Mucosa of descending colon (tissue), 3 donors: ENCODE measurements around the gene NAMPT. TPM values are rescaled to one million over a fixed set of nuclear protein-coding genes. Genes with fewer than 3 reads are reported as not detected.

ENCODE experiments used
- ATAC-seq: fragments of 200-7000 bp; cut with Tn5 transposase; one replicate; pipeline ENCODE4 v1.9.1; 2020; ENCODE audit warnings: mild to moderate bottlenecking, moderate library complexity
- DNase-seq, 3 donors: peaks; one replicate each; pipeline ENCODE4 v3.0.0-alpha.2; 2020
- H3K36me3 ChIP-seq: fragments of 200-600 bp; one replicate; pipeline ENCODE4 v1.8.0; 2021; ENCODE audit warnings: low read depth, mild to moderate bottlenecking
- H3K4me1 ChIP-seq: fragments of 200-600 bp; one replicate; pipeline ENCODE4 v1.8.0; 2021; ENCODE audit warnings: low read depth, mild to moderate bottlenecking
- H3K4me3 ChIP-seq: fragments of 200-600 bp; one replicate; pipeline ENCODE4 v1.8.0; 2021; ENCODE audit warnings: mild to moderate bottlenecking
- H3K9me3 ChIP-seq: fragments of 200-600 bp; one replicate; pipeline ENCODE4 v1.8.0; 2021; ENCODE audit warnings: mild to moderate bottlenecking
- CTCF ChIP-seq: fragments of 200-600 bp; IDR thresholded peaks from one replicate; pipeline ENCODE4 v1.8.0; 2022; ENCODE audit warnings: antibody characterized with exemption, mild to moderate bottlenecking
- intact Hi-C, 2 donors: fragments of 100-400 bp; cut with DNase I in 1 of 2; cut with micrococcal nuclease in 1 of 2; formaldehyde crosslinking; loops; one replicate each; pipeline versions ENCODE4 v1.11.0 to v1.11.1; 2022; cut with DNase I, micrococcal nuclease
- total RNA-seq, 3 donors: library from RNA; stranded (reverse); fragmentation: NEBNext Ultra II Directional in 2 of 3; extraction: Animal tissue kit (Norgen Biotek cat#: 25700) in 2 of 3; gene quantifications; one replicate each; pipeline versions ENCODE4 v1.2.1 to v1.2.4, GENCODE V29; 2021 to 2023
- donor health status: DM: no; HTN: no; CAD: no; lungs with moderate emphysema.
- donor health status: DM: no; HTN: no; CAD: no.
- donor health status: DM: no; HTN: yes; CAD: no.

The NAMPT gene
- total RNA-seq, 3 donors from 2014 or later: 102 to 206 (median 118) TPM

- H3K9me3 ChIP-seq: peaks cover 4% of the 10 kb centered on the region
- no peaks in the 10 kb centered on the region for H3K36me3 ChIP-seq
- H3K4me1 ChIP-seq: no peaks in the 10 kb centered on the region
- ATAC-seq (peak; percentile 25), DNase-seq (no peak)
- TF ChIP-seq CTCF: no peak
- intact Hi-C loops: no loop called here
- H3K4me3 ChIP-seq: no peak overlapping the region
These were observed 36.9 kb downstream of the NAMPT start for GRCh38 chr7:106247841-106248240.

- Histone ChIP-seq H3K9me3 (peaks cover 4% of the 10 kb centered on the region), H3K36me3 (no peaks in the 10 kb centered on the region), H3K4me1 (no peaks in the 10 kb centered on the region), H3K4me3 (no peak overlapping the region)
- intact Hi-C loops: no loop called here
- ATAC-seq (peak; percentile 25), DNase-seq (no peak)
- no peak for TF ChIP-seq CTCF
These were observed 37.7 kb downstream of the NAMPT start for GRCh38 chr7:106246902-106247711.

GRCh38 chr7:106243893-106244292, 40.9 kb downstream of the NAMPT start:
- ATAC-seq (no peak), DNase-seq (no peak)
- Histone ChIP-seq H3K36me3 (no peaks in the 10 kb centered on the region), H3K4me3 (no peak overlapping the region), H3K4me1 (no peaks in the 10 kb centered on the region), H3K9me3 (peaks cover 4% of the 10 kb centered on the region)
- intact Hi-C loops: no loop called here
- no peak for TF ChIP-seq CTCF

GRCh38 chr7:106239406-106239805, 45.4 kb downstream of the NAMPT start:
- no peaks in the 10 kb centered on the region for H3K9me3 ChIP-seq
- H3K4me3 ChIP-seq: no peak overlapping the region
- no peak for DNase-seq
- H3K36me3 ChIP-seq: no peaks in the 10 kb centered on the region
- no peaks in the 10 kb centered on the region for H3K4me1 ChIP-seq
- intact Hi-C loops: no loop called here
- no peak for ATAC-seq
- TF ChIP-seq CTCF: no peak

GRCh38 chr7:106238830-106239229, 46.0 kb downstream of the NAMPT start:
- intact Hi-C loops: no loop called here
- TF ChIP-seq CTCF: no peak
- no peak overlapping the region for H3K4me3 ChIP-seq
- ATAC-seq: no peak
- no peaks in the 10 kb centered on the region for H3K9me3 ChIP-seq
- DNase-seq: no peak
- no peaks in the 10 kb centered on the region for H3K4me1 ChIP-seq
- no peaks in the 10 kb centered on the region for H3K36me3 ChIP-seq
